ENCODE measurements around the gene ALKBH1. TPM values are rescaled to one million over a fixed set of nuclear protein-coding genes. Genes with fewer than 3 reads are reported as not detected.

The ALKBH1 gene, protein sequence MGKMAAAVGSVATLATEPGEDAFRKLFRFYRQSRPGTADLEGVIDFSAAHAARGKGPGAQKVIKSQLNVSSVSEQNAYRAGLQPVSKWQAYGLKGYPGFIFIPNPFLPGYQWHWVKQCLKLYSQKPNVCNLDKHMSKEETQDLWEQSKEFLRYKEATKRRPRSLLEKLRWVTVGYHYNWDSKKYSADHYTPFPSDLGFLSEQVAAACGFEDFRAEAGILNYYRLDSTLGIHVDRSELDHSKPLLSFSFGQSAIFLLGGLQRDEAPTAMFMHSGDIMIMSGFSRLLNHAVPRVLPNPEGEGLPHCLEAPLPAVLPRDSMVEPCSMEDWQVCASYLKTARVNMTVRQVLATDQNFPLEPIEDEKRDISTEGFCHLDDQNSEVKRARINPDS
- 7.8 and 9.4 TPM in 2 replicates for total RNA-seq

GRCh38 chr14:77707724-77708408 lies at the start of gene ALKBH1, which contains the start of gene SLIRP:
Gene ALKBH1, minus strand, starts transcription at chr14:77708023. Its CDS starts 19 bp downstream, at chr14:77708004.
Gene SLIRP, plus strand, starts transcription at chr14:77708103. Its CDS starts 9 bp downstream, at chr14:77708112.

Small RNA genes within 50 kb of the gene (small RNA-seq; reads per million reads assigned to genes)
- not detected for gene COX6CP11

Other genes starting within 250 kb of the ALKBH1 start
- gene AHSA1, start 249.9 kb downstream of the ALKBH1 start, total RNA-seq = 39.4 and 40.0 TPM in 2 replicates
- not detected in 2 replicates for gene ISM2, start 209.2 kb downstream of the ALKBH1 start, total RNA-seq
- gene SPTLC2, start 91.4 kb downstream of the ALKBH1 start, total RNA-seq = 30.8 and 33.3 TPM in 2 replicates
- 46.7 and 61.4 TPM in 2 replicates for gene SLIRP, start 80 bp upstream of the ALKBH1 start, total RNA-seq
- gene SNW1, start 53.1 kb upstream of the ALKBH1 start, total RNA-seq = 45.4 and 47.7 TPM in 2 replicates
- 5.0 and 7.5 TPM in 2 replicates for gene ADCK1, start 92.1 kb upstream of the ALKBH1 start, total RNA-seq

Data from hair follicle dermal papilla cell (primary cell).